Measurements from ENCODE around the gene ARL5A.

DNA sequence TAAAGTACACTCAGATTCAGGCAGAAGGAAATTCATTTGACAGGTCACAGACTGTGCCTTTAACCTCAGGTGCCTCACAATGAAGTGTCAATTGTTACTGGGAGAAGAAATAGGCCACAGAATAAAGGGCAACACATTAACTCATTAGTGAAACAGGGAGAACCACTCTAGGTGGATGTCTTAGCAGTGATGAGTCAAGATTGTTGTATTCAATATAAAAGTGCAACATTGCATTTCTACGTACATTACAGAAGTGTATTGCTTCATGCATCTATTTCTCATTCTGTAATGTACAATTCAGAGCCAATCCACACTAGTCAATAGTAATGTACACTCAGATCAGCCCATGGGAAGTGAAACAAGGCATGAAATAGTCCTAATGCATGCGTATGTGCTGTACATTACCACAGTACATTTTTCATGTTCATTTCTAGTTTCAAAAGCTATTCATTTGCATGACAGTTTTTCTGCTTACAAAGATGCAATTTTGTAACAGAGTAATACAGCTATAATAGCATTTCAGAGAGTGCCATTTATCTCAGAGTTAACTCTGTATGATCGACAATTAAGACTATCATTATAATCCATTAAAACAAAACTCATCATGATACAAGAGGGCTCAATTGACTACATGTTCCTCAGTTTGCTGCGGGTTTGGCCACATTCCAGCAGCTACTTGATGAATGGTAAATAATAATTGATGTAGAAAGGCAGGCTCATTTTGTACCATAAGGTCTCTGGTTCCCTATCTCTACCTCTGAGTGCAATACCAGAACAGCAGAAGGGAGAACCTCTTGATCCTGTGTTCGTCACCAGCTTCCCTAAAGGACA is 12.2 kb upstream of the ARL5A start:
- TF ChIP-seq, protein P1, sequence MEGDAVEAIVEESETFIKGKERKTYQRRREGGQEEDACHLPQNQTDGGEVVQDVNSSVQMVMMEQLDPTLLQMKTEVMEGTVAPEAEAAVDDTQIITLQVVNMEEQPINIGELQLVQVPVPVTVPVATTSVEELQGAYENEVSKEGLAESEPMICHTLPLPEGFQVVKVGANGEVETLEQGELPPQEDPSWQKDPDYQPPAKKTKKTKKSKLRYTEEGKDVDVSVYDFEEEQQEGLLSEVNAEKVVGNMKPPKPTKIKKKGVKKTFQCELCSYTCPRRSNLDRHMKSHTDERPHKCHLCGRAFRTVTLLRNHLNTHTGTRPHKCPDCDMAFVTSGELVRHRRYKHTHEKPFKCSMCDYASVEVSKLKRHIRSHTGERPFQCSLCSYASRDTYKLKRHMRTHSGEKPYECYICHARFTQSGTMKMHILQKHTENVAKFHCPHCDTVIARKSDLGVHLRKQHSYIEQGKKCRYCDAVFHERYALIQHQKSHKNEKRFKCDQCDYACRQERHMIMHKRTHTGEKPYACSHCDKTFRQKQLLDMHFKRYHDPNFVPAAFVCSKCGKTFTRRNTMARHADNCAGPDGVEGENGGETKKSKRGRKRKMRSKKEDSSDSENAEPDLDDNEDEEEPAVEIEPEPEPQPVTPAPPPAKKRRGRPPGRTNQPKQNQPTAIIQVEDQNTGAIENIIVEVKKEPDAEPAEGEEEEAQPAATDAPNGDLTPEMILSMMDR (IDR thresholded peaks at IDR 0.05) = no peak
- no peak for TF ChIP-seq ZFX (IDR thresholded peaks at IDR 0.05; ENCODE audit: borderline replicate concordance)

All from 22Rv1 (cell line).